Muscle of back (tissue), 13 donors: ENCODE measurements around the gene COL4A5. TPM values are rescaled to one million over a fixed set of nuclear protein-coding genes. Genes with fewer than 3 reads are reported as not detected.
"Not testable (repeated sequence)": the region's sequence is repeated elsewhere in the genome, so short reads cannot be mapped to it uniquely, and the experiment has no call there.

Source experiments
- DNase-seq, 3 donors: peaks; one replicate each; pipeline versions ENCODE4 v3.0.0 to v3.0.0-alpha.2; 2013
- long read RNA-seq, 9 donors: transcript quantifications; one replicate each; lab custom pipeline, GENCODE V29; 2026
- polyA plus RNA-seq, 10 donors: library from polyadenylated mRNA; unstranded; fragments of 120-200 nt; gene quantifications; one replicate each; pipeline ENCODE4 v1.2.1, GENCODE V29; 2013; ENCODE audit not compliant: insufficient read length in 10 of 10

Gene COL4A5
- polyA plus RNA-seq = 10 to 100 TPM; 15.2 to 39.7 (median 21.1) TPM
- long read RNA-seq, donor 1, partial matches to known transcripts = 0 of 1 reads
- long read RNA-seq, donor 1, other reads (novel, unspliced or antisense) = 0 of 1 reads
- long read RNA-seq, donor 2, partial matches to known transcripts = 0 of 2 reads
- long read RNA-seq, donor 2, other reads (novel, unspliced or antisense) = 0 of 2 reads
- long read RNA-seq, donor 3 = 0 reads
- long read RNA-seq, donor 4, partial matches to known transcripts = 0 of 1 reads
- long read RNA-seq, donor 4, other reads (novel, unspliced or antisense) = 0 of 1 reads
- long read RNA-seq, donor 5, partial matches to known transcripts = 0 of 2 reads
- long read RNA-seq, donor 5, other reads (novel, unspliced or antisense) = 0 of 2 reads
- long read RNA-seq, donor 6, partial matches to known transcripts = 0 of 1 reads
- long read RNA-seq, donor 6, other reads (novel, unspliced or antisense) = 0 of 1 reads
- long read RNA-seq, donor 7, full-length matches to known transcripts = 3 of 3 reads
- long read RNA-seq, donor 7, partial matches to known transcripts = 0 of 3 reads
- long read RNA-seq, donor 7, other reads (novel, unspliced or antisense) = 0 of 3 reads
- long read RNA-seq, donor 8, partial matches to known transcripts = 0 of 4 reads
- long read RNA-seq, donor 8, other reads (novel, unspliced or antisense) = 0 of 4 reads
- long read RNA-seq, donor 9, full-length matches to known transcripts = 1 of 1 reads
- long read RNA-seq, donor 9, partial matches to known transcripts = 0 of 1 reads
- long read RNA-seq, donor 9, other reads (novel, unspliced or antisense) = 0 of 1 reads

DNA sequence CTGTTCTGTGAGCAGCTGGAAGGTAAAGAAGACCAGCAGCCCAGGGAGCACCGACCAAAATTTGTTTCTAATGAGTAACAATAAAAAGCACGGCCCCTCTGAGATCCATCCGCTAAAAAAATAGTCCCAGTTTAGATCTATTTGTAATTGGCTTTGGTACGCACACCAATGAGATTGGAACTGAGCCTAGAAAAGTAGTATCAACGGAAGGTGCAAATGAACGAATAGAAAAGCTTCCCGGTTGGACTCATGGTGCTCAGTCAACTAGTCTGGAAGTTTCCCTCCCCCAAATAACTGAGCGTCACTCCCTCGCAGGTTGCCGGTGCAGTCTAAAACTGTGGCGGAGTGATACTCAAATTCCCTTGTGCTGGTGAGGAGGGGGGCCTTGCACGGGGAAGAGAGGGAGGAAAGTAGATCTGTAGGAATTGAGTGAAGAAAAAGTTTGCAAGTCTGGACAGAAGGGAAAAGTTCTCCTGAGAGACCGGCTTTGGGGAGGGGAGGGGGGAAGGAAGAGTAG is at the start of gene COL4A5:
Gene COL4A5, plus strand, starts transcription at position 413 of the 517 bp plus-strand sequence. CDS start 288 bp downstream, outside the sequence.
- DNase-seq = peak; percentile 56 to 81 (median 67)

DNA sequence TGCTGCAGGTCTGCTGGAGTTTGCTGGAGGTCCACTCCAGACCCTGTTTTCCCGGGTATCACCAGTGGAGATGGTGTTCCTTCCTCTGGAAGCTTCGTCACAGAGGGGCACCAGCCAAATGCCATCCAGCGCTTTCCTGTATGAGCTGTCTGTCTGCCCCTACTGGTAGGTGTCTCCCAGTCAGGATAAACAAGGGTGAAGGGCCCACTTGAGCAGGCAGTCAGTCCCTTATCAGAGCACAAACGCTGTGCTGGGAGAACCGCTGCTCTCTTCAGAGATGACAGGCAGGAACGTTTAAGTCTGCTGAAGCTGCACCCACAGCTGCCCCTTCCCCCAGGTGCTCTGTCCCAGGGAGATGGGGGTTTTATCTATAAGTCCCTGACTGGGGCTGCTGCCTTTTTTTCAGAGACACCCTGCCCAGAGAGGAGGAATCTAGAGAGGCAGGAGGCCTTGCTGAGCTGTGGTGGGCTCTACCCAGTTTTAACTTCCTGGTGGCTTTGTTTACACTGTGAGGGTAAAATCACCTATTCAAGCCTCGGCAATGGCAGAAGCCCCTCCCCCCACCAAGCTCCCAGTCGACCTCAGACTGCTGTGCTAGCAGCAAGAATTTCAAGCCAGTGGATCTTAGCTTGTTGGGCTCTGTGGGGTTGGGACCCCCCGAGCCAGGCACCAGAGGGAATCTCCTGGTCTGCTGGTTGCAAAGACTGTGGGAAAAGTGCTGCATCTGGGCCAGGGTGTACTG is 48.5 kb upstream of the COL4A5 start:
- not testable (repeated sequence) for DNase-seq

DNA sequence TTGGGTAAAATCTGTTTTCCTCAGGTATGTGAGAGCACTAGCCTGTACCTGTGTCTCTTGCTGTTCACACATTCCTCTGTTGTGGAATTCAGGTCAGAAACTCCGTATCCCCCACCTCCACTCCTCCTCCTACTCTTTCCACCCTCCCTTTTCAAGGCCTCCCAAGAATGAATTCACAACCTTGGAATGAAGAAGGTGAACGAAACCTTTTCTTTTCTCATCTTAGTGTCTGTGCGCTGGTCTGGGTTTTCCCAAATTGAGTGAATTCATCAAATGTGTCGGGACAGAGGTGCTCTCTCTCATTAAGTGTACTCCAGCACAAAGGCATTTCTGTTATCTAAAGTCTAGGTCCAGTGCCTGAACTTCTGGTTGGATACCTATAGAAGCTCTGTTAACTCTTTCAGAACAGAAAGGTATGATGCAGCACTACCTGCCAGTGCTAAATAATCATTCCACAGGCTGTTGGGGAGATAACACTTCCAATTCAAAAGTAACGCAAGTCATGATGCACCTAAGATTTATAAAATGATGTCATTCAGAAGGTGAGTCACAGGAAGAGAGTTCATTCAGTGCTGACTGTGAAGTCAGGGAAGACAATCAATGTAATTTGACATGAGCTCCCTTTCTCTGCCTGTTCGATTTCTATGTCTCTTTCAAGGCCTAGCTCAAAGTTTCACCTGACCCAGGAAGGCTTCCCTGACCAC is 43.3 kb upstream of the COL4A5 start:
- no peak for DNase-seq

- no peak for DNase-seq
Observed at GRCh38 chrX:108396986-108397385, 42.7 kb upstream of the COL4A5 start.

DNA sequence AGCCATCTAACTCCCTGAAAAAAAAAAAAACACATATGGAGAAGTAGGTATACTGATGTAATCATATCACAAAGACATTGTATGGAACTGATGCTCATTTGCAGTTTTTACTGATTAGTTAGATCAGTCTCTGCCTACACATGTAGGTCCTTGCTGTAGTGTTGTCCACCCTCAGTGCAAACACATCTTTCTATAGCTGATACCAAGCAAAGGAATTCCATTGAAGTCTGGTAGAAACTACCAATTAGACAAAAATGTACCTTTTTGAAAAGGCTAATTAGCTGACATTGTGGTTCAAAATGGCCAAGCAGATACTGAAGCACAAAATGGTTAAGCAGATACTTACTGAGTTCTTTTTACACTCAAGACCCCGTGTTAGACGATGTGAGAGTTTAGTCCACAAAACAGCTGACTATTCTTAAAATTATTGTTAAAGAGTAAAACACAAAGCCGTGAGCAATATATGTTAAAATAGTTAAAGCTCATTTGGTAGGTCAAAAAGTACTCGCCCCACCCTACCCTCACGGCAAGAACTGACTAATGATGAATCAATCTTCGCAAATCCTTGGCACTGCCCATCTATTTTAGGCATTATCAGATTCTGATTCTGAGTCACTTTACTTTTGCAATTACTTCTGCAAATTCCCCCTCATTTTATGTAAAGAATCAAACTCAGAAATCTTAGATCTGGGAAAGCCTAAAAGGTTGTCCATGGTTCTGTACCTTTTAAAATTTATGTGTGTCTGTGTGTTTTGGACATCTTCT is 41.8 kb upstream of the COL4A5 start:
- DNase-seq = no peak

DNA sequence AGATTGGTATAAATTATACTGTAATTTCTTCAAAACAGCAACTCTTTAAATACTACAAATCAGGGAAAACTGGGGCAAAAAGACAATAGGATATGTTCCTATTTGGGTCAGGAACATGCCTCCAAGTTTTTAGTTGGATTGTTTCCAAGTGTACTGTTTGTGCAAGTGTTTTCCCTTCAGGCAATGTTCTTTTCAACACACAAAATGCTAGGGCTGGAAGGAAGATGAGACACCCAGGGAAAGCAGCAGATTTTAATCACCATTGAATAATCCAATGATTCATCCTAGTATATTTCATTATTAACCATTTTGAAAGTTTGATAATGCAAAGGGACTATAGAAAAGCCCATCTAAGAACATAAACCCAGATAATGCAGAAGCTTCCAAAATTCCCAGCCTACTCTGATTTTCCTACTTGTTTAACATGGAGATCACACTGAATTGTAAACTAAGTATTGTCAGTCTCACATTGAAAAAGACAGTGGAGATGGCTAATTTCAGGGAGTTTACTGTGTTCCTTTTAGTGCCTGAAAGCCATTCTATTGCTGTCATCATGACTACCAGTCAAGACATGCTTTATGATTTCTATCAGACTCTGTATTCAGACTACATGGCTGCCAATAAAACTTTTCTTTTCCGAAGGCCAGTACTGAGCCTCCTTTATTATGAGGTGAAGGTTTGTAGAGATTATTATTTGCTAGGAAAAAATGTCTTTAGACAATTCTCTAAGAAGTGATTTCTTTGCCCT is 40.0 kb upstream of the COL4A5 start:
- DNase-seq = peak in 1 of 3 donors; percentile 3

DNA sequence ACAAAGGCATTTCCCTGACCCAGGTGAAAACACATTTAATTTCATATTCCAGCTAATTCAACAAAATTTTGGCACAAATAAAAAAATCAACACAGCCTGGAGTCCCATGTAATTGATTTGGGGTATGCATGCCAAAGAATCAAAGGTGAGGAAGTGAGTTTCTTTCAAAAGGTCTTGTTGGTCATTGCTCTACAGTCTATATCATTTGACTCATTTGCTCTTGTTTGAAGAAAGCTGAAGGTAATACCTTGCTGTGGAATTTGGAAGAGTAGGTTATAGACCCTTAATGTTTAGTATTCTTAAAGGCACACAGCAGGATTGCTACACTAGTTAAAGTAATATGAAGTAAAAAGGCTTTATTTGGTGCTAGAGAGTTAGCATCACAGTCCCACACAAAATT is 26.9 kb upstream of the COL4A5 start:
- DNase-seq = no peak

DNA sequence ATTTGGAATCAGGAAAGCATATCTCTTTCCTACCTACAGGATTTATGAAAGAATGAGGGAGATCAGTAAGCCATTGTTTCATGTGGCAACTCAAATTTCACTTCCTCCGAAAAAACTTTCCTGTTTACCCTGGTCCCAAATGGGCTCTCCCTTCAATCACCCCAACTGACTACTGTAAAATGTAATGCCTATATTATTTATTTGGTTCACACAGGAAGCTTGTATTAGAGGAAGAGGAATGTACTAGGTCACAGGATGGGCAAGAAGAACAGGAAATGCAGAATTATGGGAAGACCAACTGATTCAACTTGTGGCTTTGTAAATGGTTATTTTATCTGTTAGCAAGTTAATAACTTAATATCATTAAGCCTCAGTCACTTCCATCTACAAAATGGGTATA is 24.5 kb upstream of the COL4A5 start:
- DNase-seq = no peak

GRCh38 chrX:108415891-108416290 is 23.7 kb upstream of the COL4A5 start:
- no peak for DNase-seq

DNA sequence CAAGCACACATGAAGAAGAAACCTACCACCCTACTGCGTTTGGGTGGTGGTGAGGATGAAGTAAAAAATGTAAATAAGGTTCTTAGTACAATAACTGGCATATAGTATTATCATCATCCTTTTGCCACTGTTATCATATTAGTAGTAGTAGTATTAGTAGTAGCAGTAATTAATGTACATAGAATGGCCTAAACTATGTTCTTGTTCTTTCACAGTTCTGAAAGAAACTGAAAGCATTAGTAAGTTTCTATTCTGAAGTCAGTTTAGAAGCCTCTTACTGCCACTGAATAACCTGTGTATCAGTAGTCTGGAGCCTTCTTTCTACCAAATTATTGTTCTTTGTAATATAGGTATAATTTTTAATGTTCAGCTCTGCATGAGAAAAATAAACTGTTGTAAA is 22.4 kb upstream of the COL4A5 start:
- DNase-seq = no peak

DNA sequence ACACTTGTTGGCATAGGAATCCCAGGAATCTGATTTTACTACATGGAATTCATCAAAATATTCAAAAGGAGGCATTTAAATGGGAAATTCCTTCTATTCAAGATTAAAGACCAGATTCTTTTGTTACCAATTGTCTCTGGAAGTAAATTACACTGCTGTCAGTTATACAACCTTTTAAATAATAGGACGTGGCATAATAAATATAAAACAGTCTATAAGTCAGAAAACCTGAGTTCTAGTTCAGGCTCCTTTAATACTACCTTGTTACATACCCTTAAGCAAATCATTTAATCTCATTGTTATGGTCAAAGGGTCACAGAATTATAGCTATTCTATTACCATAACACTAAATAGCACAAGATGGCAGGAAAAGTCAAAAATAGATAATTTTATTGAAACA is 20.2 kb upstream of the COL4A5 start:
- no peak for DNase-seq

DNA sequence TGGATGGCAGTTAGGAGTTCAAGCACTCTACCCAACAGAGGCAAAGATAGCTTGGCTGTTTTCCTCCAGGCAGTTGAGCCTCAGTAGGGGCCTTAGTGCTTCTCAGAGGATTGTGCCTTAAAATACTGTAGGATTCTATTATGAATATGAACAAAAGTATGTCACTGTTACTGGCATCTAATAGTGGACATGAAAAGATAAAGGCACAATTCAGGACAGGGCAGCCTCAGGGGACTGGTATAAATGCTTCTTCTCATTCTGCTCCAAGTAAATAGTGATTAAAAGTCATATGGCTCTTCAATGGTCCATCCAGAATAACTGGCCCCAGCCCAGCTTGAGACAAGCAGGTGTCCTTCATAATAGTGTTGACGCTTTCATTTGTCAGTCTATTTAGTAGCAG is 19.2 kb upstream of the COL4A5 start:
- no peak for DNase-seq

- DNase-seq = no peak
Observed at GRCh38 chrX:108426262-108426661, 13.4 kb upstream of the COL4A5 start.

DNA sequence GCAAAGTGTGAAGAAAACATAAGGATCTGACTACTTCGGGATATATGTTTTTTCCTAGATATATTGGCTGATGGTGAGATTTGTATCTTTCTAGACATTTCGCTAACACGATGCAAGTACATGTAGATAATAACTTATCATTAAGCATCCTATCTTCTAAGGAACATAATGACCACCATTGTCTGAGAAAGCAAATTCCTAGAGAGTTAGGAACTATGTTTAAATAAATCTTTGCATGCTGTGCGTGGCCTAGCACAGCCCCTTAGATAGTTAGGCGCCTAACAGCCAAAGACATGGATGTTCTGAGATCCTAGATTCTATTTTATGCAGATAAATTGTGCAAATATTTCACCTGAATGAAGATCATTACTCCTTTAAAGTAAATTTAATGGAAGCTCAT is 4.4 kb upstream of the COL4A5 start:
- DNase-seq = no peak

DNA sequence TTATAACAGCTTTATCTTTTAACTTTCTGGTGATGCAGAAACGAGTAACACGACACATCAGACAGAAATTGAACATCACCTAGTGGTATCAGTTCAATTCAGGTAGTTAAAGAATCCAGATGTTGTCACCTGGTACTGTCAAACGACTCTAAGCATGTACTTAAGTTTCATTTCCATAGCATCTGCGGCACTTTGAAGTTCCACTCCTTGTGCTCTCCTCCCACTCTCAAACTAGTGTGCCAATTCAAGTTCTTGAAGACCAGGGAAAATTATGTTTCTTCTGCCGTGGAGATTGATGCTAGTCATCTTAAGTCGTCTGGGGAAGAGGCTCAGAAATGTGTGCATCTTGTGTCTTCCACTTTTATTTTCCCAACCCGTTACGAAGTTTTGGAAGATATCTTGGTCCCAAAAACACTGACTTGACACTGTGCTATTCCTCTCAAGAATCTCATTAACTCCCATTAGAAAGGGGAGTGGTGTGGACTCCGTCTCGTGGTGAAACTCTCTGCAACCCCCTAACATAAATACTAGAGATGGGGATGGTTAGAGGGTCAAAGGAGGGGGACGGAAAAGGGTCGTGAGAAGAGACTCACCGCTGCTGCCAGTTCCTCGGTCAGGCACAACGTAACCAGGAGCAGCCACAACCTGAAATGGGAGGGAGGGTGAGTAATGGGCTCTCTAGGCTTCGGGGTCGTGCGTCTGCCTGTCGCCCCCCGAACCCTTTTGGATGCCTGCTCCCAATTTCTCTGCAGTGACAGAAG is 2.1 kb upstream of the COL4A5 start:
- no peak for DNase-seq

- no peak for DNase-seq
Observed at GRCh38 chrX:108438110-108438623, 1.5 kb upstream of the COL4A5 start, which contains the start of gene COL4A6. COL4A6 (minus strand) TSS chrX:108438422; CDS start chrX:108438196, 226 bp downstream.

DNA sequence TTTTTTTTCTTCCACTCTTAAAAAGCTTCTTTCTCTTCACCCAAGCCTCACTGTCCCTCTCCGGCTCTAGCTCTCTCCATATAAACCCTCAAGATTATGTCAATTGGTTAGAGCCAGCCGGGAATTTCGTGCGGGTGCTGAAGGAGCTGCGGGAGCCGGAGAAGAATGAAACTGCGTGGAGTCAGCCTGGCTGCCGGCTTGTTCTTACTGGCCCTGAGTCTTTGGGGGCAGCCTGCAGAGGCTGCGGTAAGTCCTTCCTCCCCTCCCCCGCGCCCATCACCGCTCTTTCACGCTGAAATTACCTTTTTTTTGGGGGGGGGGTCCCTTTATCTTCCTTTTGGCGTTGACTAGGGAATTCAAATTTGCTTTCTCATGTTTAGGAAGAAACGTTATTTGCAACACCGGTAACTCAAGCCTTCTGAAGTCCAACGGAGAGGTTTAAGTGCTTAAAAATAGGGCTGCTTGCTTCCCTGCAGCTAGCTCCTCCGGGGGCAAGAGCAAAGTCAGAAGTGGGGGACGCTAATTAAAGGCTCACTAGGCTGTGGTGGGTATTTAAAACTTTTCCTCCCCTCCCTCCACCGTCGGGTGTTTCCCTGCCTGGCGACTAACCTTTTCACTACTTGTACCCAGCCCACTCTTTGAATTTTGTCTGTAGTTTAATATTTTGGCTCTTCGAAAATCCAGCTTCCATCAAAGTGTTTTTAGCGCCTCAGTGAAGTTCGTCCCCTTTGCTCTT is 491 bp downstream of the COL4A5 start:
- DNase-seq = peak; percentile 12 to 59 (median 22)
